Measurements from ENCODE around the gene KIFBP.
"Not testable (repeated sequence)": the region's sequence is repeated elsewhere in the genome, so short reads cannot be mapped to it uniquely, and the experiment has no call there.

The KIFBP gene

DNA sequence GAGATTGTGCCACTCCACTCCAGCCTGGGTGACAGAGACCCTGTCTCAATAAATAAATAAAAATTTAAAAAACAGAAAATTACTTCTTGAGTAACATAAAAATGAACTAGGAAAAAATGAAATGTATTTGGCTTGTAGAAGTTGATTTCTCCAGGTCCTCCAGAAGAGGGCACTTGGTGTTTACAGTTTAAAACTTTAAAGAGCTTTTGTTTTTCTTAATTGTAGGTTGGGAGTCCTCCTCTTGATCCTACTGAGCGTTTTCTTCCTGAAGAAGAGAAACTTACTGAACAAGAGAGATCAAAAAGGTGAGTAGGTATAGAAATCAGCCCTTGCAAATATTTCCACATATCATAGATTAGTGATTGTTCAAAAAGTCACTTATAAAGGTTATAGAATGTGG is 16.2 kb downstream of the KIFBP start:
- DNase-seq, result peak in 1 of 5 donors; percentile 44

DNA sequence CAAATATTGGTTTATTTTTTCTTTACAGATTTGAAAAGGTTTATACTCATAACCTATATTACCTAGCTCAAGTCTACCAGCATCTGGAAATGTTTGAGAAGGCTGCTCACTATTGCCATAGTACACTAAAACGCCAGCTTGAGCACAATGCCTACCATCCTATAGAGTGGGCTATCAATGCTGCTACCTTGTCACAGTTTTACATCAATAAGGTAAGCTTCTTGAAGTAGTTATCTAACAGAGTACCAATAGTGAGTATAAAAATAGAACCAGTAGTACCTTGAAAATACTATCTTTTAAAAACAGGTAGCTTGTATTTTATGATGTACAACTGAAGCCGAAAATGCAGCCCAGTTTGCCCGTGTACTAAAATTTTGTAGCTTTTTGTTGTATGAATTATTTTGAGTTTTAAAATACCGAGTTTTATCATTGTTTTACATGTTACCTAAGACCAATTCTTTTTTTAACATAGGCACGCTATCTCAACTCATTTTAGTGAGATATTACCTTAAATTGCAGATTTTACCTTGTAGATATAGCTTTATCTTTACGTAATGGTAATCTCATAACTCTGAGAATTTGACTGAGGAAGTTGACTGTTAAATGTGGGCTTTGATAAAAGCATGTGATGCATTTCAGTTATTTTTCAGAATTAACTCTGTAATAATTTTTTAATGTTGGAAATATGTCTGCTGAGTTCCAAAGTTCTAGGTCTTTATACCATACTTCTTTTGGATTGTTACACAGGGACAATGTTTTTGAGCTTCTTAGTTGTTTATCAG is 17.3 kb downstream of the KIFBP start:
- DNase-seq, result no peak

DNA sequence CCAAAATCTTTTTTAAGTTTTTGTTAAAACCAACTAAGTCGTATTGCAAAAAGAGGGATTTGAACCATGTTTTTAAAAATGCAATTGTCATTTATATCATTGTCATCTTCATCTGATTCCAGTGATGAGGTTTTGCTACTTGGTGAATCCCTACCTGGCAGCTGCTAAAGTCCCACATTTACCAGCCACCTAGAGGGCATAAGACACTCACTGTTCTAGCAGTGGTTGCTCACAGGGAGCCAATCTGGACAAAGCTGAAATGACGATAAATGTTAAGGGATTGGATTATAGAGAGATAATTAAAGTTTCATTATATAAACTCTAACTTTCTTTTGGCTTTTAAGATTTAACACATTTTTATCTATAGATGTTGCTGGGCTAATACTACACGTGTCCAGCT is 18.7 kb downstream of the KIFBP start:
- DNase-seq, result no peak

DNA sequence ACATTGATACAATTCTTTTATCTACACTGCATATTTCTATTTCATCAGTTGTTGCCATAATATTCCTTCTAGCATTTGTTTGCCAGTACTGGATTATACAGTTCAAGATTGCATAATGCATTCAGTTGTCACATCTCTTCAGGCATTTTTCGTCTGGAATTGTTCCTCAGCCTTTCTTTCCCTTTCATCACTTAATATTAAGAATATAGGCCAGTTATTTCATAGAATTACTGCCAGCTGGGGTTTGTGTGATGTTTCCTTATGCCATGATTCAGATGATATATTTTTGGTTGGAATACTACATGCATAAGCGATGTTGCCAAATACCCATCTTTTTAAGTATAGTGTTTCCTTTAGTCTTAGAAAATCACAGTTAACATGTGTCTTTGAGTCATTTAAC is 20.8 kb downstream of the KIFBP start:
- DNase-seq, result no peak

DNA sequence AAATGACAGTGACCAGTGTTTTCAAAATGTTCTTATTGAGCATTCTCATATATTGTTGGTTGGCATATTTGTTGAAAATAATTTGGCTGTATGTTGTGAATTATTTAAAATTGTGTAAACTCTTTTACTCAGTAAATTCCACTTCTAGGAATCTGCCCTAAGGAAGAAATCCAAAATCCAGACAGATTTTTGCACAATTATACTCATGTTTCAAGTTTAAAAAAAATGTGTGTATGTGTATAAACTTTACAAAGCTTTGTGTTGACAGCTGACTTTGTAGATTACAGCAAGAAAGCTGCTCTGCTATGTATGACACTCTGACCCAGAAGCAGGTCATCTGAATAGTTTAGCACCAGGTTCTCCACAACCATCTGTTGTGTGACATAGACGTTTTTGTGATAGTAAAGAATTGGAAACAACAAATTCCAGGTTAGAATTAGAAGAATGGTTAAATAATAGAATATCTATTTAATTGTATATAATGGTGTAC is 21.6 kb downstream of the KIFBP start:
- no peak for DNase-seq

DNA sequence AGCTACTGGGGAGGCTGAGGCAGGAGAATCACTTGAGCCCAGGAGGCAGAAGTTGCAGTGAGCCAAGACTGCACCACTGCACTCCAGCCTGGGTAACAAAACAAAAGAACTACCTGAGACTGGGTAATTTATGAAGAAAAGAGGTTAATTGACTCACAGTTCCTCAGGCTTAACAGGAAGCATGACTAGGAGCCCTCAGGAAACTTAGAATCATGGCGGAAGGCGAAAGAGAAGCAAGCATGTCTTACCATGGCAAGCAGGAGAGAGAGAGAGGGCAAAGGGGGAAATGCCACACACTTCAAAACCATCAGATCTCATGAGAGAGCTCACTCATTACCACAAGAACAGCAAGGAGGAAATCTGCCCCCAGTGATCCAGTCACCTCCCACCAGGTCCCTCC is 24.2 kb downstream of the KIFBP start:
- not testable (repeated sequence) for DNase-seq

DNA sequence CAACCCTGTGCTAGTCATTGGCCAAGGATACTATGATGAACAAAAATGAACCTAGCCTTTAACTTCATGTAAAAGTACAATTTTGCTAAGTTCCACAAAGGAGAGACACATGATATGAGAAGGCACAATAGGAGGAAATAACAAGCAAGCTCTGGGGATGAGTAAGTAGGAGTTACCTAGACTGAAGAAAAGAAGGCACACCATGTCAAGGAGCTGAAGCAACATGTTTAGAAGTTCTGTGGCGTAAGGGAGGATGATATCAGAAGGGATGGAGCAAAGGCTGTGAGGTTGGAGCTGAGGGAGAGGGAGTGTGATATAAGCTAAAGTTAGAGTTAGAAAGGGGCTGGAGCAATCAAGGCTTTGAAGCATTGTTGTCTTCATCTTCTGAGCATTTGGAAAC is 25.6 kb downstream of the KIFBP start:
- DNase-seq, result no peak

DNA sequence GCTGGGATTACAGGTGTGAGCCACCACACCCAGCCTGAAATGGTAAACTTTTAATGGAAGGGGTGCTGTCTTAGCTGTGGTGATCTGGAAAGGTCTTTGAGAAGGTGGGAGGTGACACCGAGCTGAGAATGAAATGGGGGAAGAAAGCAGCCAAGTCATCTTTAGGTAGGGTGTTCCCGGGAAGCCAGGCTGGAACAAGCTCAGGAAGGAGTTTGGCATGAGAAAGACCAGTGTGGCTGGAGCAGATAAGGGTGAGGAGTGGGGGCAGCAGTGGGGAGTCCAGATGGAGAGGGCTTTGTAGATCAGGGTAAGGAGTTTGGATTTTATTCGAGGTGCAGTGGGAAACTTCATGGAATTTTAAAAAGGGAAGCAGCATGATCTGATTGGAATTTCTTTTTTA is 30.0 kb downstream of the KIFBP start:
- DNase-seq, result no peak

DNA sequence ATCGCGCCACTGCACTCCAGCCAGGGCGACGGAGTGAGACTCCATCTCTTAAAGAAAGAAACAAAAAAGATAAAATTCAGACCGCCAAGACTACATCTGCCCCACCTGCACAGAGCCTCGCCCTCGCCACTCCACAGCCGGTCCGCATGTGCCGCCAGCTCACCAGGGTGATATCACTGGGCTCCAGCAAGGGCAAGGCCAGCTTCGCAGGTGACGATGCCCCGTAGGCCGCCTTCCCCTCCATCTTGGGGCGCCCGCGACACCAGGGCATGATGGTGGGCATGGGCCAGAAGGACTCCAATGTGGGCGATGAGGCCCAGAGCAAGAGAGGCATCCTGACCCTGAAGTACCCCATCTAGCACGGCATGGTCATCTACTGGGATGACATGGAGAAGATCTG is 34.0 kb downstream of the KIFBP start:
- no peak for DNase-seq

DNA sequence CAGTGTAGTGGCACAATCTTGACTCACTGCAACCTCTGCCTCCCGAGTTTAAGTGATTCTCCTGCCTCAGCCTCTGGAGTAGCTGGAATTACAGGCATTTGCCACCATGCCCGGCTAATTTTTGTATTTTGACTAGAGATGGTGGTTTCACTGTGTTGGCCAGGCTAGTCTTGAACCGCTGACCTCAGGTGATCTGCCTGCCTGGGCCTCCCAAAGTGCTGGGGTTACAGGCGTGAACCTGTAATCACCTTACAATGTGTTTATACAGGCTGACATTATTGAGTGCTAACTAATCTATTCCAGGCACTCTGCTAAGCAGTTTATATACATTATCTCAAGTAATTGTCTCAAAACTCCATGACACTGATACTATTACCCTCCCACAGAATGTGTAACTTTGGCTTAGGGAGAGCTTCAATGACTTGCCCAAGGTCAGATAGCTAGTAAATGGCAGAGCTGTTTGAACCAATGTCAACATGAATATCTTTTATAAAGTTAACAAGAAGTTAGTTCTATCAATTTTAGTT is 36.8 kb downstream of the KIFBP start:
- DNase-seq, result no peak

DNA sequence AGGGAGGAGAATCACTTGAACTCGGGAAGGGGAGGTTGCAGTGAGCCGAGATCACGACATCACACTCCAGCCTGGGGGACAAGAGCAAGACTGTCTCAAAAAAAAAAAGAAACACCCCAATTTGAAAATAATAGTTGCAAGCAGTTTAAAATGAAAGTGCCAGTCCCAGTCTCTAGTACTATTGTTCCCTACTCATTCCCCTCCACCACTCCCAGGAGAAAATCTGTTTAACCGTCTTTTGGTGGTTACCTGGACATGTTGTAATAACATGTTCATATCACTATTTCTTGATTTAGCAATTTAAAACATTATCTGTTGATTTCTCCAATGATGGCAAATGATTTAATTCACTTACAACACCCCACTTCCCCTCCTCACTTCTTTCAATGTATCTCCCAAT is 44.7 kb downstream of the KIFBP start:
- no peak for DNase-seq

DNA sequence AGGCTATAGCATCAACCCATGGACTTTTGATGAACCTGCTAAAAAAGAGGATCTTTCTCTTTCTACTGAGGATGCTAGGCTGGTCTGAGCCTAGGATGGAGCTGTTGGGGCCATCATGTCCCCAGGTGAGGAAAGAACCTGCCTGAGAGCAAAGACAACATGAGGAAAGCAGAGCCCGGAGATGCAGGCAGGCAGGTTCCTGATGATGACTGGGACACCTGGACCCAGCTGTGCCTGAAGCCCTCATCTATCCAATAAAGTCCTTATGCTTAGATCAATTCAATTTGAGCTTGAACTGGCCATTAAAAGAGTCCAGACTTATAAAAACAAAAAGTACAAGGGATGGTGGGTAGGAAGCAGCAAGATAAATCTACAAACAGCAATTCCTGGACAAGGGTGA is 48.9 kb downstream of the KIFBP start:
- no peak for DNase-seq

DNA sequence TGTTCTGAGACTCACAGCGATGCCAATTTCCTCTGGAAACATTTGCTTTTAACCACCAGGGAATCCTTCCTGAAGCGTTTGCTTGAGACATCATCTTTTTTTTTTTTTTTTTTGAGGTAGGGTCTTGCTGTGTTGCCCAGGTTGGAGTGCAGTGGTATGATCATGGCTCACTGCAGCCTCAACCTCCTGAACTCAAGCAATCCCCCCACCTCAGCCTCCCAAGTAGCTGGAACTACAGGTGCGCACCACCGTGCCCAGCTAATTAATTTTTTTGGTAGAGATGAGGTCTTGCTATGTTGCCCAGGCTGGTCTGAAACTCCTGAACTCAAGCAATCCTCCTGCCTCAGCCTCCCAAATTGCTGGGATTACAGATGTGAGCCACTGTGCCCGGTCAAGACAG is 52.3 kb downstream of the KIFBP start:
- DNase-seq, result not testable (repeated sequence)

DNA sequence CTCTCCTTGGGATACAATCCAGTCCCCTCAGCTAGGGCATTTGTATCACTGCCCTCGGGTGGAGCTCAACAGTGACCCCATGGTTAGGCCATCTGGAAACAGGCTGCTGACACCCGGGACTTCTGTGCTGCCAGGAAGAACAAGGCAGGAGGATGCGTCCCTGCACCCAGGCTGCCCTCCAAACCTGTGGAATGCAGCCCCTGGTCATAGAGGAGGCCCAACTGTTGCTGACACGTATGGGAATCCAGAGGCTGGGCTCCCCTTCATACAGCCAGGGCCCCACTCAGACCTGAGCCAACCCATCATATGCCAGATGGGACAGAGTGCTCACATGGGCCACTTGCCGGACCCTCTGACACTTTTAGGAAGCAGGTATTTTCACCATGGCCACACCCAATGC is 53.8 kb downstream of the KIFBP start:
- no peak for DNase-seq

DNA sequence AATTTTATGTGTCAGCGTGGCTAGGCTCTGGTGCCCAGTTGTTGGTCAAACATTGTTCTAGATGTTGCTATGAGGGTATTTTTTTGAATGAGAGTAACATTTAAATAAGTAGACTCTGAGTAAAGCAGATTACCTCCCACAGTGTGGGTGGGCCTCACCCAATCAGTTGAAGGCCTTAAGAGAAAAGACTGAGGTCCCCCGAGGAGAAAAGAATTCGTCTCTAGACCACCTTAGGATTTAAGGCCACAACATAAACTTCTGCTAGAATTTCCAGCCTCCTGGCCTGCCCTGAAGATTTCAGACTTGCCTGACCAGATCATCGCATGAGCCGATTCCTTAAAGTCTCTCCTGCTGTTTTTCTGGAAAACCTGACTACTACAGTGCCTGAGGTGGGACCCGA is 54.2 kb downstream of the KIFBP start:
- no peak for DNase-seq

DNA sequence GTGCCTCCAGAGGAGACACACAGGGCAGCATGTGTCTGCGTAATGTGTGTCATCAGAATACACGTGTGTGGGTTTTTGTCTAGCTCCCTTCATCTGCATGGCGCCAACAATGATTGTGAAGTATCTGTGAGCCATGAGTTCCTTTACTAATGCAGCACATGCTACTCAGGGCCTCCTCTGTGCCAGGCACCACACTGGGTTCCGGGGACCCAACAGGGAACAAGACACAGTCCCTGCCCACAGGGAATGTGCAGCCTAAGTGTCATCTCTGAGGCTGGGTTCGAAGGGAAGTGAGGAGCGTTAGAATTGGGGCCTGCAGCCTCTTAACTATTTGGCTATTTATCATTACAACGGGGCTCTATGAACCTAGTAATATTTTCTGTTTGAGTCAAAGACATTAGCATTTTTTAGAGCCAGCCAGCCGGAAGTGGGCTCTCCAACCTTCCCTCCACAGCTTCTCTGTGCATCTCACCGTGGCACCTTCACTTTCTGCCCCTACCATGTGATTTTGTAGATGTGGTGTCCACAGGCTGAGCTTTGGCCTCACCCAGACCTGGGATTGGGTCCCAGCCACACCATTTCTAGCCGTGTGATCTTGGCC is 55.4 kb downstream of the KIFBP start:
- peak in 3 of 5 donors; percentile 8 to 65 (median 15) for DNase-seq

DNA sequence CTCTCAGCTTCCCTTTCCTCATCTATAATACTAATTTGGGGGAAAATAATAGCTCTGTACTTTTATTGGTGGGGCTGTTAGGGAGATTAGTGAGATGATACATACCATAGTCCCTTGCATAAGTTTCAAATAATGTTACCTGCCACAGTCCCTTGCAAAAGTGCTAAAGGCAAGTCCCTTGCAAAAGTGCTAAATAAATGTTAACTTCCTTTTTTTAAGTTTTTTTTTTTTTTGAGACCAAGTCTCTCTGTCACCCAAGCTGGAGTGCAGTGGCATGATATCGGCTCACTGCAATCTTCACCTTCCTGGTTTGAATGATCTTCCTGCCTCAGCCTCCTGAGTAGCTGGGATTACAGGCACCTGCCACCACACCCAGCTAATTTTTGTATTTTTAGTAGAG is 55.9 kb downstream of the KIFBP start:
- no peak for DNase-seq

DNA sequence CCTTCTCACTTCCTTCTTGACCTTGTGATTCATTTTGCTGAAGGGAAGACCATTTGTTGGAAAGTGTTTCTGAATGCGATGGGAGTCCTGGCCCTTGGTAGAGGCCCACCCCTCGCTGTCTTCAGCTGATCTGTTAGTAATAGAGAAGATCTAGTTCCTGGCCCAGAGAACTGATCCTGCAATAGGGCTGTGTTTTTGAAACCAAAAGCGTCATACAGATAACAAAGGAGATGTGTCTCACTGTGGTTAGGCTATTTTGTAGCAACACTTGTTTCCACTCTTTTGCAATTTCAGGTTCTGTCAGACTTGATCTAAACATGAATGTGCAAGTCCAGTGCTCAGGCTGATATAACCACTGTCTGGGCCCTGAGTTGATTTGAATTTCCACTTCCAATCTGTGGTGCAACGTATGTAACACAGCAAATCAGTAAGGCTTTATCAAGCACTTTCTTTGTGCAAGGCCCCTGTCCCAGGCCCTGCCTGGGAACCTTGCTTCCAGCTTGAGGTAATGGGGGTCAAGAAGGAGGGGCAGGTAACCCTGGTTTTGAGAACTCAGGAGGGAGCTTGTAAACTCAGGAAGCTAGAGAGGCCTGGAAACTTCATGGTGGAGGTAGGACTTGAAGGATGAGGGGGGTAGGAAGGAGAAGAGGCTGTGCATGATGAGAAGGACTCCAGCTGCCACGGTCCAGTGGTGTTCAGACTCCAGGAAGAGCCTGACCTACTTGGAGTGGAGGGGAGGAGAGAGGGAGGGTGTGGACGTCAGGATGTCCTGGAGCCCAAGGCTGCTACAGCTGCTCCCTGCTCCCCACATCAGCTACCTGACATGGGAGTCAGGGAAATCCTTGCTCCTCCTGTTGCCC is 57.1 kb downstream of the KIFBP start:
- DNase-seq, result peak in 1 of 5 donors; percentile 87

DNA sequence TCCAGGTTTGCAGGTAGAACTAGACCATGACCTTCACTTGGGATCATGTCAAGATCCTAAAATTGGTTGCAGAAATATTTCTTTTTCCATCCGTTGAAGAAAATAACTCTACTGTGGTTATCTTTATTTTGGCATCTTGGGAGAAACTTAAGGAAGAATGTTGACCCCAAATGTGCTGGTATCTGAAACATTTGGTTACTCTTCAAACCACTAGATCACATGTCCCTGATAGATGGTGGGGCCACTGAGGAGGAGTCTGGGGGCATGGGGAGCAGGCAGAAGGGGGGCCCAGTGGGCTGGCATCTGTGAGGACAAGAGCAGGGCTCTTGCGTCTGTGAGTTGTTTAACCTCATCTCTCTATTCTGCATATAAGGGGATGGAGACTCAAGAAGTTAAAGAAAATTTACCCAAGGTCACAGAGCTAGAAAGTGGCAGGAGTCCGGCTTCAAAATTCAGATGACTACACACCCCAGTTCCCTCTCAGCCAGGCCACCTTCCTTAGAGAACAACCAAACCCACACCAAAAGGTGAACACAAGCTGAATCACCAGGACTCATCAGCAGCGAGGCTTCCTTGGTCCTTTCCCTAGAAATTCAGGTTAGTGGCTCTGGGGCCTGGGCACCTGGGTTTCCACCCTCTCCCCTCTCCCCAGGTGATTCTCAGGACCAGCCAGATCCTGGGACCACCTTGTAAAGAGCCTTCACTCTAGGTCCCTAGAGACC is 58.7 kb downstream of the KIFBP start:
- no peak for DNase-seq

DNA sequence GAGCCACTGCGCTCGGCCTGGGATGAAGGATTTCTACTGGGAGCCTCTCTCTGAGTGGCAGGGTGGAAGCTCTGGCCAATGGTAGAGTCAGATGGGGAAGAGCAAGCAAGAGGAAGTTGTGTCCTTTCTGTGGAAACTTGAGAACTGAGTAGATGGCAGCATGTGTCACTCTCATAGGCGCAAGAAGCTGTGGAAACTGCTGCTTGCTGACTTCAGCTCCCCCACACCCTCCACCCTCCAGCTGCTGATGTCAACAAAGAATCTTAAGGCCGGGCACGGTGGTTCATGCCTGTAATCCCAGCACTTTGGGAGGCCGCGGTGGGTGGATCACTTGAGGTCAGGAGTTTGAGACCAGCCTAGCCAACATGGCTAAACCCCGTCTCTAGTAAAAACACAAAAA is 59.5 kb downstream of the KIFBP start:
- DNase-seq, result peak in 1 of 5 donors; percentile 56

DNA sequence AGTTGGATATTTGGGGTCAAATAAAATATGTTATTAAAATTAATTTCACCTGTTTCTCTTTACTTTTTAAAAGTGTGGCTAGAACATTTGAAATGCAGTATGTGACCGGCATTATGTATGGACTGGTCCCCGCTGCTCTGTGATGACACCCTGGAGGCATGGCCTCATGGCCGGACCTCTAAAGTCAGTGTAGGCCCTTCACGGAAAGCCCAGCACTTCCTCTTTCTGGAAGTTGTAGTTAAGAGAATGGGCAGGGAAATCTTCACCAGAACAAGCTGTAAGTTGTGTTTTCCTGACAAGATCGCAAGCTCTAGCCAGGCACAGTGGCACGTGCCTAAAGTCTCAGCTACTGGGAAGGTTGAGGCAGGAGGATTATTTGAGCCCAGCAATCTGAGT is 61.0 kb downstream of the KIFBP start:
- no peak for DNase-seq

DNA sequence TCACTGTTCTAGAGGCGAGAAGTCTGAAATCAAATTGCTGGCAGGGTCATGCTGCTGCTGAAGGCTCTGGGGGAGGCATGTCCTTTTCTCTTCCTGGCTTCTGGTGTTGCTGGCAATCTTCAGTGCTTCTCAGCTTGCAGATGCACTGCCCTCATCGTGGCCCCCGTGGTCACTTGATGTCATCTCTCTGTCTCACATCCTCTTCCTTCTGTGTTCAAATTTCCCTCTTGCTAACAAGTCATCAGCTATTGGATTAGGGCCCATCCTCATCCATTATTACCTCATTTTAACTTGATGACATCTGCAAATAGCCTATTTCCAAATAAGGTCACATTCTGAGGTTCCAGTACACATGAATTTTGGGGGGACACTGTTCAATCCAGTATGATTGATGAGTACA is 62.7 kb downstream of the KIFBP start:
- DNase-seq, result peak in 1 of 5 donors; percentile 66
